HG03439 (cell line): ENCODE data around the gene PDS5A.
"Not testable (repeated sequence)": the region's sequence is repeated elsewhere in the genome, so short reads cannot be mapped to it uniquely, and the experiment has no call there.

ENCODE experiments used
- ATAC-seq: cut with Tn5 transposase; IDR thresholded peaks from one replicate; pipeline ENCODE4 v1.9.1; 2021; ENCODE audit warnings: mild to moderate bottlenecking, moderate library complexity; ENCODE audit not compliant: unreplicated experiment

Gene PDS5A

GRCh38 chr4:39900966-39901365, 76.7 kb downstream of the PDS5A start:
- ATAC-seq: no peak

DNA sequence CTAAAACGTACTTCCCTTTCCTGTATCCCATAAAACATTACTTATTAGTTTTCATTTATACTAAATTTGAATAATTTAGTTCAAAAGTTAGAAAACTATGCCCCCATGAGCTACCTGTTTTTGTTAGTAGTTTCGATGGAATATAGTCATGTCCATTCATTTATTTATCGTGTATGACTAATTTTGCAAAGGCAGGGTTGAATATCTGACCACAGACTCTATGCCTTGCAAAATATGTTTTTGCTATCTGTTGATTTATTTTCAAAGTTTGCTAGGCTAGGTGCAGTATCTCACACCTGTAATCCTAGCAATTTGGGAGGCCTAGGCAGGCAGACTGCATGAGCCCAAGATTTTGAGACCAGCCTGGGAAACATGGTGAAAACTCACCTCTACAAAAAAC, 78.4 kb downstream of the PDS5A start:
- no peak for ATAC-seq

- ATAC-seq: no peak
Observed at GRCh38 chr4:39898015-39898414, 79.7 kb downstream of the PDS5A start.

- ATAC-seq: no peak
Observed at GRCh38 chr4:39893693-39894072, 84.0 kb downstream of the PDS5A start.

DNA sequence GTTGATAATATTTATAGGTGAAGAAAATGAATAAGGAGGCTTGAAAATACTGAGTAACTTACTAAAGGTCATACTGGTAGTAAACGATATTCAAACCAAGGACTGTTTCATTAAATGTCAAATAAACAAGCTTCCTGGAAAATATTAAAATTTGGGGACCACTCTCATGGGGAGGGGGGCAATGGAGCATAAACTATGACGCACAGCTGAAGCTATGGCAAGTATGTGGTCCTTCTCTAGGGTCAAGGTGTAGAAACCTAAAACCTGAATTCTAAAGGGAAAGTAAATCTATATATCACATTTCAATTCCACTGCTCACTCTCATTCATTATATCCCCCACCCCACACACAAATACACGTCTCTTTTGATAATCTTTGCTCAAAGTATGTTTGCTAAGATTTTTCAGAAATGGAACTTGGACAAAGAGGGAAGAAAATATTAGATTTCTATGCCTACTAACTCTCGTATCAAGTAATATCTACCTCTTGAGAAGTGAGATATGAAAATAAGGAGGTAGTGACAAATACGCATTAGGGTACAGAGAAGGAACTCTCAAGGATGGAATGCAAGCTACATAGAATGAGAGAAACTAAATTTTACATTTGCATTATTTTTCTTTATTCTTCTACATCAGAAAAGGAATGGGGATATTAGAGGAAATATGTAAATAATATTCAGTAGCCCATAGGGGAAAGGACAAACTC, 84.6 kb downstream of the PDS5A start:
- ATAC-seq: no peak

DNA sequence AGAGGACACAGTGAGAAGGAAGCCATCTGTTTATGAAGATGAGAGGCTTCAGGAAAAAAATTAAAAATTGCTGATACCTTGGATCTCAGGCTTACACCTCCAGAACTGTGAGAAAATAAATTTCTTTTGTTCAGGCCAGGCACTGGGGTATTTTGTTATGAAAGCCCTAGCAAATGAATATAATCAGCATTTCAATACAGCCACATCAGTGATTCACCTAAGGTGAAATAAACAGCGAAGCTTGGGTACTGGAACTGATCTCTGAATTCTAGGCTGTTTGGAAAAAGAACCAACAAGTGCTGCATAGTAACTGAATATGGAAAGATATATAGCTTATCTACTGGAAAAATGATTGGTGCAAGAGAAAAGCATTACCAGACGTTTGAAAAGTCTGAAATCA, 88.5 kb downstream of the PDS5A start:
- ATAC-seq: no peak

DNA sequence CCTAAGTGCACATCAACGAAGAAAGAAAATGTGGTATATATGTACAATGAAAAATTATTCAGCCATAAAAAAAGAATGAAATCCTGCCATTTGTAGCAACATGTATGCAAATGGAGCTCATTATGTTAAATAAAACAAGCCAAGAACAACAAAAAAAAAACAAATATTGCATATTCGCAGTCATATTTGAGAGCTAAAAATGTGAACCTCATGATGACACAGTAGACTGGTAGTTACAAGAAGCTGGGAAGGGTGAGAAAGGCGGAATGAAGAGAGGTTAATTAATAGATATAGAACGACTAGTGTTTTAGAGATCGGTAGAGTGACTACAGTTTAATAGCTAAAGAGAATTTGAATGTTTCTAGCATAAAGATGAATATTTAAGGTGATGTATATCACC, 89.2 kb downstream of the PDS5A start:
- no peak for ATAC-seq

GRCh38 chr4:39883646-39884045, 94.1 kb downstream of the PDS5A start:
- ATAC-seq: no peak

- no peak for ATAC-seq
Observed at GRCh38 chr4:39881789-39882188, 95.9 kb downstream of the PDS5A start.

DNA sequence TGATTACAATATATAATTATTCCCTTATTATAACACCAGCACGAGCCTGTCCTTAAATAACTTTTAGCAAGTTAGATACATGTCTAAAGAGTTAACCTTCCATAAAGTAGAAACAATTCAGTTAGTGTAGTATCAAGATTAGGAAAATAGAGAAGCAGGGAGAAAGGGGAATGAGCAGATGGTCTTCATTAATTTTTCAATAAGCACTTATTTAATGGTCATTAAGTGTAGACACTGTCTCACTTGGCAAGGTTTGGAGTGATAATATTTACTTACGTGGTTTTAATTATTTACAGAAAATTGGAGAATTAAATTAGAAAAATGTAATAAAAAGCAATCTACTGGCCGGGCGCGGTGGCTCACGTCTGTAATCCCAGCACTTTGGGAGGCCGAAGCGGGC, 99.7 kb downstream of the PDS5A start:
- ATAC-seq: no peak

GRCh38 chr4:39873823-39874222, 103.9 kb downstream of the PDS5A start:
- no peak for ATAC-seq

- ATAC-seq: no peak
Observed at GRCh38 chr4:39865280-39865679, 112.4 kb downstream of the PDS5A start.

GRCh38 chr4:39864391-39864790, 113.3 kb downstream of the PDS5A start:
- ATAC-seq: no peak

- no peak for ATAC-seq
Observed at GRCh38 chr4:39860804-39861203, 116.9 kb downstream of the PDS5A start.

DNA sequence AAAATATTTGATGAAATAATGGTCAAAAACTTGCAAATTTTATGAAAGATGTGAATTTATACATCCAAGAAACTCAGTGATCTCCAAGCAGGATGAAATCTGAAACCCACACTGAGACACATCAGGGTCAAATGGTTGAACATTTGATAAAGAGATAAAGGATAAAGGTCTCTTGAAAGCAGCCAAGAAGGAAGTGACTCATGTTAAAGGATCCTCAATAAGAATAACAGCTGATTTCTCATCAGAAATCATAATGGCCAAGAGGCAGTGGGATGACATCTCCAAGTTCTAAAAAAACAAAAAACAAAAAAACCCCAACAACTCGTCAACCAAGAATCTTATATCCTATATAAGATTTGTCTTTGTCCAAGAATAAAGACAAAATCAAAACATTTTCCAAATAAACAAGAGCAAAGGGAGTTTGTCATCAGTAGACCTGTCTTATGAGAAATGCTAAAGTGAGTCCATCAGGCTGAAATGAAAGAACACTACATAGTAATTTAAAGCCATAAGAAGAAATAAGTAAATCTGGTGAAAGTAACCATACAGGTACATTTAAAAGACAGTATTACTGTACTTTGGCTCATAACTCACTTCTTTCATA, 121.7 kb downstream of the PDS5A start:
- ATAC-seq: no peak

DNA sequence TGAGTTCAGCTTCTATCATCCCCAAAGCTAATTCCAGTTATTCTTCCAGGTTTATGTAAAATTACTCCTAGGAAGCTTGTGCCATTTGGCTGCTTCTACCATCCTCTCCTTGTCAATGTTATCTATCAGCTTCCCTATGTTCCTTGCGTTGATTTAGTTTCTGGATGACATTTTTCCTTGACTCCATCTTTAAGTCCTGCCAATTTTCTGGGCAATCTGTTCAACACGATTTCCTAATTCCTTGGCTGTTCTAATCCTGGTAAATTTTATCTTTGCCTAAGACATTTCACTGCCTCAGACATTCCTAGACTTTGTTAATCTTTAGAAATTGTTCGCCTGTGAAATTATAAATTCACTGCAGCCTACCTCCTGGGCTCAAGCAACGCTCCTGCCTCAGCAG, 125.1 kb downstream of the PDS5A start:
- no peak for ATAC-seq

GRCh38 chr4:39850727-39851126, 127.0 kb downstream of the PDS5A start:
- ATAC-seq: no peak

DNA sequence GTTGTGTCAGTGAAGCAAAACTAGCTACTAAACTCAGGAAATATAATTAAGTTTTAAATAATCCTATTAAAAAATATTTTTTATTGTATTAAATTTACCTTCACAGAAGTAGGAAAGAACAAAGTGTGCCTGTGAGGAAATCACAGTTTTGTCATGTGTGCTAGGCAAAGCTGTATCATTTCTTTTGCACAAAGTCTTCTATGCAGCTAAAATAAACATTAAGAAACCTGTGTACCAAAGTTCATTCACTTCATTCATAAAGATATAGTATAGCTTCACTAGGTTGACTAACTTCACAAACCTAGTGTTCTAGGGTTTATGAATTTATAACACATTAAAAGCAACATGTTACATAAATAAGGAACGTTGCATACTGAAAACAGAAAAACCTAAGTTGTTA, 131.0 kb downstream of the PDS5A start:
- no peak for ATAC-seq

GRCh38 chr4:39846120-39846519, 131.6 kb downstream of the PDS5A start:
- ATAC-seq: no peak

GRCh38 chr4:39841894-39842293, 135.8 kb downstream of the PDS5A start:
- ATAC-seq: no peak

DNA sequence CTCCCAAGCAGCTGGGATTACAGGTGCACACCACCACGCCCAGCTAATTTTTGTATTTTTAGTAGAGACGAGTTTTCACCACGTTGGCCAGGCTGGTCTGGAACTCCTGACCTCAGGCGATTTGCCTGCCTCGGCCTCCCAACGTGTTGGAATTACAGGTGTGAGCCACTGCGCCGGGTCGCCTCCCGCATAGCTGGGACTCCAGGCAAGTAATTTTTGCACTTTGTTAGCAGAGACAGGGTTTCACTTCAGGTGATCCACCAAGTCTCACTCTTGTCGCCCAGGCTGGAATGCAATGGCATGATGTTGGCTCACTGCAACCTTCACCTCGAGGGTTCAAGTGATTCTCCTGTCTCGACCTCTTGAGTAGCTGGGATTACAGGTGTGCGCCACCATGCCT, 137.2 kb downstream of the PDS5A start:
- ATAC-seq: not testable (repeated sequence)

- ATAC-seq: no peak
Observed at GRCh38 chr4:39840027-39840426, 137.7 kb downstream of the PDS5A start.

DNA sequence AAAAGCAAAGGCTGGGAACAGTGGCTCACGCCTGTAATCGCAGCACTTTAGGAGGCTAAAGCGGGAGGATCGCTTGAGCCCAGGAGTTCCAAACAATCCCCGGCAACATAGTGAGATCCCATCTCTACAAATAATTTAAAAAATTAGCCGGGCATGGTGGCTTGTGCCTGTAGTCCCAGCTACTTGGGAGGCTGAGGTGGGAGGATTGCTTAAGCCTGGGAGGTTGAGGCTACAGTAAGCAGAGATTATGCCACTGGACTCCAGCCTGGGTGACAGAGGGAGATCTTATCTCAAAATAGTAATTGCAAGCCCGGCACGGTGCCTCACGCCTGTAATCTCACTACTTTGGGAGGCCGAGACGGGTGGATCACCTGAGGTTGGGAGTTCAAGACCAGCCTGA, 139.3 kb downstream of the PDS5A start:
- ATAC-seq: not testable (repeated sequence)
